OCI-LY1 (cell line): Measurements from ENCODE around the gene ING3.

ENCODE experiments used
- CTCF ChIP-seq: fragments of 200-600 bp; sonication (generic), shearing (Covaris generic); IDR thresholded peaks from 2 replicates; pipeline ENCODE4 v1.5.1; 2017; ENCODE audit warnings: mild to moderate bottlenecking, antibody characterized with exemption, low read length, moderate library complexity, mixed read lengths
- EZH2 ChIP-seq: fragments of 200-600 bp; sonication (generic), shearing (Covaris generic); IDR thresholded peaks from 2 replicates; pipeline ENCODE4 v1.8.0; 2017; ENCODE audit warnings: borderline replicate concordance, mixed run types, mild to moderate bottlenecking, antibody characterized with exemption, low read length, moderate library complexity, mixed read lengths

- TF ChIP-seq CTCF = no peak
- no peak for TF ChIP-seq EZH2
These were observed 39.0 kb downstream of the ING3 start for GRCh38 chr7:120989257-120990220.
